IPS-15b (cell line): ENCODE results near the gene CNTNAP2.
"Not testable (repeated sequence)": the region's sequence is repeated elsewhere in the genome, so short reads cannot be mapped to it uniquely, and the experiment has no call there.

Experiments used
- H3K27me3 ChIP-seq: one replicate; pipeline ENCODE4 v1.6.1; 2013; ENCODE audit warnings: low read length; ENCODE audit not compliant: control insufficient read depth, insufficient read depth
- H3K36me3 ChIP-seq: one replicate; pipeline ENCODE4 v1.6.1; 2013; ENCODE audit warnings: low read length; ENCODE audit not compliant: control insufficient read depth, insufficient read depth
- H3K4me1 ChIP-seq: one replicate; pipeline ENCODE4 v1.6.1; 2013; ENCODE audit warnings: mild to moderate bottlenecking, low read length; ENCODE audit not compliant: control insufficient read depth, insufficient read depth
- H3K4me3 ChIP-seq: one replicate; pipeline ENCODE4 v1.5.1; 2013; ENCODE audit warnings: low read depth, low read length
- H3K9ac ChIP-seq: one replicate; pipeline ENCODE4 v1.6.1; 2013; ENCODE audit warnings: low read depth, mild to moderate bottlenecking, low read length
- H3K9me3 ChIP-seq: one replicate; pipeline ENCODE4 v1.6.1; 2013; ENCODE audit warnings: mild to moderate bottlenecking, low read length; ENCODE audit not compliant: control insufficient read depth, insufficient read depth

CNTNAP2 gene

DNA sequence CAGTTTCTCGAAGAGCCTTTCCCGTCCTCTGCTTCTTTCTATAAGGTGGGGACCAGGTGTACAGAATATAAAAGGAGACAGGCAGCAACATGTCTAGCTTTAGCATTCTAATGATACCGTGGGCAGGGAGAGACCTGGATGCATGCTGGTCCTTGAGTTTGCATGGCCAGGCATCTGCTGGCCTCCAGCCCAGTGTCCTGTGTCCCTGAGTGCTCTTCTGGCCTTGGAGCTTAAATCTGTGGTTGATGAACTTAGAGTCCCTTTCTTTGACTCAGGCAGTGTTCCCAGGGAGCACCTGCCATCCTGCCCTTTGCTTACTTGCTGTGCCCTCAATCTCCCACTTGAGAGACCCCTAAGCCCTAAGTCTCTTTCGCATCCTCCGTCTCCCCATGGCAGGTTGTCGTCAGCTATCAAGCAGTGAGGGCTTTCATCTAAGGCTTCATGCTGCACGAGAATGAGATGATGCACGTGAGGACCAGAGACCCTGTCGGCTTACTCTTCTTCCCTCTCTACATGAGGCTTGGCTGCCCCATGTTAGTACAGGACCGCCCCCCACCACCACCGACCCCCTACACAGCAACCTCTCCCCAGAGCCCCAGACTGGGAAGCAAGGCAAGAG is 2160.6 kb downstream of the CNTNAP2 start:
- no peaks in the 10 kb centered on the region for H3K9me3 ChIP-seq
- no peak overlapping the region for H3K4me3 ChIP-seq
- no peaks in the 10 kb centered on the region for H3K4me1 ChIP-seq
- no peak overlapping the region for H3K9ac ChIP-seq
- H3K27me3 ChIP-seq: no peaks in the 10 kb centered on the region
- no peaks in the 10 kb centered on the region for H3K36me3 ChIP-seq

DNA sequence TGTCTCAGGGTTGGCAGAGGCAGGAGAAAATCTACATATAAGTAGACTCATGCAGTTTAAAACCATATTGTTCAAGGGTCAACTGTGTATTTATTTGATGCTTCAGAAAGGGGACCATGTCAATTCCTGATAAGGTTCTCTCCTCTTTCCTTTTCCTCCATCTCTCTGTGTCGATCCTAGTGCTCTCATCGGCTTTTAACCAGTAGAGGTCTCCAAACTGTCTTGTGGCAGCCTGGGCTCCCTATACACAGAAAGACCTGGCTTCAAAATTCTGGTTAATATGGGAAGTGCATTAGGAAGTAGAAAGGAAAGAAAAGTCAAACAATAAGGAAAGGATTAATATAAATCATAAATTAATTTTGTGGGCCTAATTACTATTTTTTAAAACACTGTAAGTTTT is 2169.5 kb downstream of the CNTNAP2 start:
- Histone ChIP-seq H3K36me3 (no peaks in the 10 kb centered on the region), H3K9ac (no peak overlapping the region), H3K4me3 (no peak overlapping the region), H3K27me3 (no peaks in the 10 kb centered on the region), H3K9me3 (no peaks in the 10 kb centered on the region), H3K4me1 (peaks cover 4% of the 10 kb centered on the region)

DNA sequence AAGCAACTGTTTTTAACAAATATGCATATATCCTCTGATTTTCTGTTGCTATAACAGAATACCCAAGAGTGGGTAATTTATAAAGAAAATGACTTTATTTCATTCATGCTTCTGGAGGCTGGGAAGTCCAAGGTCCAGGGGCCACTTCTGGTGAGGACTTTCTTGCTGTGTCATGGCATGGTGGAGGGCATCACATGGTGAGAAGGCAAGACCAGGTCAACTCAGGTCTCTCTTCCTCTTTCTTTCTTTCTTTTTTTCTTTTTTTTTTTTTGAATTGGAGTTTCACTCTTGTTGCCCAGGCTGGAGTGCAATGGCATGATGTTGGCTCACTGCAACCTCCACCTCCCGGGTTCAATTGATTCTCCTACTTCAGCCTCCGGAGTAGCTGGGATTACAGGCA is 2170.9 kb downstream of the CNTNAP2 start:
- Histone ChIP-seq H3K4me1 (peaks cover 4% of the 10 kb centered on the region), H3K36me3 (no peaks in the 10 kb centered on the region), H3K9me3 (no peaks in the 10 kb centered on the region), H3K9ac (no peak overlapping the region), H3K4me3 (no peak overlapping the region), H3K27me3 (no peaks in the 10 kb centered on the region)

DNA sequence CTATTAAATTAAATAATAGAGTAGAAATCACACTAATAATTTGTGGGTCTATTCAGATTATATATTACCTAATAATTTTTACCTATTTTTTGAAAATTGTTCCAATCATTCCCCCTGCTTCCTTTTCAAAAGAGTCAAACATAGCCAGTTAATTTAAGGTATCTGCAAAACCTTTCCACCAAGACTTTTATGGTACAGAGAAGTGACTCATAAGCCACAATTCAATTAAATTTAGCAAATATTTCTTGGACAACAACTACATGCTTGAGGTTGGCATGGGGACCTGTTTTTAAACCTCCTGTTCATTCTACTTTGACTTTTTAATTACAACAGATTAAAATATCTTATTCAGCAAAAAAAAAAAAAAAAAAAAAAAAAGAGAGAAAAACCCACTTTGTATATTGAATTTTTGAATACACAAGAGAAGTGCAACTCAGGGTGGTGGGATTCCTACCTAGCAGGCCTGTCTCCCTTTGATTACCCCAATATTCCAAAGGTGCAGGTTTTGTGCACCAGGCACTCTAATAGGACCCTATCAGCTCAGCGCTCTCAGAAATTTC is 2172.1 kb downstream of the CNTNAP2 start:
- Histone ChIP-seq H3K9me3 (no peaks in the 10 kb centered on the region), H3K4me1 (peaks cover 4% of the 10 kb centered on the region), H3K27me3 (no peaks in the 10 kb centered on the region), H3K4me3 (no peak overlapping the region), H3K36me3 (no peaks in the 10 kb centered on the region), H3K9ac (no peak overlapping the region)

DNA sequence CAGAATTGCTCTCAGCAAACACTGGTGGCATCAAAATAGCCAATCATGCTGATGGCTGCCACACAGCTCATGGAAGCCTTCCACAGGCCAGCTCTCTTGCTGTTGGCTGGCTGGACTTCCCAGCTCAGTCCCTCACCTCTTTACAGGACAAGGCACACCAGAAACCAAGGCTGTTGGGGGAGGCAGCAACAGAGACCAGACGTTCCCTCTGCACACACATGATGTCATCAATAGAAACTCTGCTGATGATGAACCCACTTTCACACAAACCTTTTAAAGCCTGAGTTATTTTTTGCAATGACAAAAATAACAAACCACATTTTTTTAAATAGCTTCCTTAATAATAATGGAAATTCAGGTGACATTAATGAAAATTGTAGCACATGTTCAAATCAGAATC is 2173.0 kb downstream of the CNTNAP2 start:
- Histone ChIP-seq H3K4me1 (peaks cover 4% of the 10 kb centered on the region), H3K4me3 (no peak overlapping the region), H3K9ac (no peak overlapping the region), H3K27me3 (no peaks in the 10 kb centered on the region), H3K36me3 (no peaks in the 10 kb centered on the region), H3K9me3 (no peaks in the 10 kb centered on the region)

DNA sequence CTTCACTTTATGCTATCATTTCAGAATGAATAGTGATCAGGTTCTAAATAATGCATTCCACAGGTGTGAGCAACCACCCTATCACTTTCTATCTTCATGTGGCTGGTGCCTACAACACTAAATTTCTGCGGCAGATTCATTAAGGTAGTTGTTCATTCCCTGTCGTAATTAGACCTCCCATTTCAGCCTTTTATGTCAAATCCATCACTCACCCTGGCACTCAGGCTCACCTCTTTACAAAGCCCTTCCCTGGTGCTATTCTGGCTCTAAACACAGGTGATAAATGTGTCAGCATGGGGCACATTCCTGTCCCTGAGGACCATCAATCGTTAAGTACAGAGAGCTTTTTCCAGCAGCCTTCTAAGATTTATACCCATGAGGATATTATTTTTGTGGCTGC is 2173.9 kb downstream of the CNTNAP2 start:
- no peak overlapping the region for H3K4me3 ChIP-seq
- H3K36me3 ChIP-seq: no peaks in the 10 kb centered on the region
- peaks cover 4% of the 10 kb centered on the region for H3K4me1 ChIP-seq
- H3K9me3 ChIP-seq: no peaks in the 10 kb centered on the region
- H3K9ac ChIP-seq: no peak overlapping the region
- no peaks in the 10 kb centered on the region for H3K27me3 ChIP-seq

DNA sequence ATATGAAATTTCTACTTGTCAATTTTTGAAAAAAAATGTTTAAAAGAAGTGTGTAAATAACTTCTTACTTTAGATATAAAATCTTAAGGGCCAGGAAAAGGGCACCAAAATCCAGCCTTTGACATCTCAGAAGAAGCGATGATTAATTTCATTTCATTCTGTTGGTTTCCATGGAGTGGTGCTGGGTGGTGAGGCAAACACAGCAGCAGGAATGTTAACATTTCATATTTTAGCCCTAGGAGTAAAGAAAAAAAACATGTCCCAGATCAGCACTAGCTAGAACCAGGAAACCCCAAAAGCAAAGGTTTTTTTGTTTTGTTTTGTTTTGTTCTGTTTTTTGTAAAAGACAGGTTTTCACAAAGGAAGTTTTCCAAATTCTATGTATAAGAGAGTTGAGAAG is 2175.2 kb downstream of the CNTNAP2 start:
- H3K9me3 ChIP-seq: no peaks in the 10 kb centered on the region
- H3K9ac ChIP-seq: no peak overlapping the region
- H3K4me1 ChIP-seq: peaks cover 4% of the 10 kb centered on the region
- no peak overlapping the region for H3K4me3 ChIP-seq
- no peaks in the 10 kb centered on the region for H3K36me3 ChIP-seq
- H3K27me3 ChIP-seq: no peaks in the 10 kb centered on the region

DNA sequence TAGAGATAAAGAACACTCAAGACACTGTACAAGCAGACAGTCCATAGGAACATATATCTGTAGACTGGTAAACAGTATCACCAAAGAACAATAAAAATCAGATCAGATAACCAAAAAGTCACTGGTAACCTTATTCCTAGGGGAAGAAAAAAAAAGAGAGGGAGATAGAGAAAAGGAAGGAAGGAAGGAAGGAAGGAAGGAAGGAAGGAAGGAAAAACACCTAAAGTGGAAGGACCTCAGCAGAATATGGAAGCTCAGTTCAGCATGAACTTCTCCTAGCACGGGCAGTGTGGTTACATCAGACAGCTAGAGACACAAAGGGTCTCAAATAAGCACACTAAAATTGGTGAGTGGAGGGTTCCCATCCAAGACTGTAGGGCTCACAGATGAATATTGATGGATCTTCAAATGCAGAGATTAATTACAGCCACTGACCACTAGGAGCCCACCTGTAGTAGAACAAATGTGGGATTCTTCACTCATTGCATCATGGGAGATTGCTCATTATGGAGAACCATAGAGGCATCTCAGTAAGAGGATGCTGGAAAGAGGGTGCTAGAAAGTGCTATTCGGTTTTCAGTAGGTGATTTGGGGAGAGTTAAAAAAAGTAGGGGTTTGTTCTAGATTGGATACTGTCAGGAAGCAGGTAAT is 2180.5 kb downstream of the CNTNAP2 start:
- no peak overlapping the region for H3K9ac ChIP-seq
- no peaks in the 10 kb centered on the region for H3K27me3 ChIP-seq
- H3K4me3 ChIP-seq: no peak overlapping the region
- H3K36me3 ChIP-seq: no peaks in the 10 kb centered on the region
- no peaks in the 10 kb centered on the region for H3K9me3 ChIP-seq
- peaks cover 4% of the 10 kb centered on the region for H3K4me1 ChIP-seq

DNA sequence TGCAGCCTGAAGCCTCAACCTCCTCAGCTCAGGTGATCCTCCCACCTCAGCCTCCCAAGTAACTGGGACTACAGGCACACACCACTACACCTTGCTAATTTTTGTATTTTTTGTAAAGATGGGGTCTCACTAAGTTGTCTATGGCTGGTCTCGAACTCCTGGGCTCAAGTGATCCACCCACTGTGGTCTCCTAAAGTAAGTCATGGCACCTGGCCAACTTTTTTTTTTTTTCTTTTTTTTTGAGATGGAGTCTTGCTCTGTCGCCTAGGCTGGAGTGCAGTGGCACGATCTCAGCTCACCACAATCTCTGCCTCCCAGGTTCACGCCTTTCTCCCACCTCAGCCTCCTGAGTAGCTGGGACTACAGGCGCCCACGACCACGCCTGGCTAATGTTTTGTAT is 2182.2 kb downstream of the CNTNAP2 start:
- not testable (repeated sequence) for H3K4me3 ChIP-seq, H3K9me3 ChIP-seq, H3K4me1 ChIP-seq, H3K36me3 ChIP-seq, H3K9ac ChIP-seq, H3K27me3 ChIP-seq

DNA sequence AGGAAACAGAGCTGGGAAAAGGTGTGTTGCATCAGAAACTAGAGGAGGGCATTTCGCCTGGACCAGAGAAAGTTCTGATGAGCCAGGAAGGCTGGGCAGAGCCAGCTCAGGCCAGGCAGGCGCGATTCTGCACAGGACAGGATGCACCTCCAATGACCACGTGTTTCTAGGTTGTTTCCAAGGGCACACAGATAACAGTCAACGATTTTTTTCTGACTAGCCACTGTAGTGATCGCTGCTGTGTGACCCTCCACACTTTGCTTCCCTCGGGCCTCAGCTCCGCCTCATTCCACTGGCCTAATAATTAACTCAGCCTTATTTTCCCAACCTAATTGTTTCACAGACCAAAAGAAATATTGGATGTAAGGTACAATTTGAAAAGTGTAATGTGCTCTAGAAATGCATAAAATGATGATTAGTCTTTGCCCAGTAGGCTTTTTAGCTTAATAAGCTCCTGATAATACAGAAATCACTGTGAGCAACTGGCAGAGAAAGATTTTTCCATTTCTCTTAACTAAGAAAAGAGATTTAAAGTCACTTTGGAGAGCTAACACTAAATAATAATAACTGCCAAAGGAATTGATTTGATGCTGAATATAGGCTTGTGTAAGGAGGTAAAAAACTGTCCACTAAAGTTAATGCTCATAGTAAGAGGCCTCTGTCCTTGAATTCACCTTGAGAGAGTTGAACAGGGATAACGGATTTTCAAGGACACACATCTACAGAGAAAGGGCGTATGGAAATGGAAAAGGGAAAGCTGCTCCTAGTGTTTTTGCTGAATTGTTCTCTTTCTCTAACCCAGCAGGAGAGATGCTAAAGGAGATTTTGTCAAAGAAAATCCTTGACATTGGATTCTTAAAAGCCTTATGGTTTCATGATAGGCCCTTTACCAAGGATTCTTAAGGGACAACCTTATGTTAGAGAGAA is 2183.0 kb downstream of the CNTNAP2 start:
- Histone ChIP-seq H3K36me3 (no peaks in the 10 kb centered on the region), H3K4me1 (peaks cover 12% of the 10 kb centered on the region), H3K27me3 (no peaks in the 10 kb centered on the region), H3K9me3 (no peaks in the 10 kb centered on the region), H3K4me3 (no peak overlapping the region), H3K9ac (no peak overlapping the region)

DNA sequence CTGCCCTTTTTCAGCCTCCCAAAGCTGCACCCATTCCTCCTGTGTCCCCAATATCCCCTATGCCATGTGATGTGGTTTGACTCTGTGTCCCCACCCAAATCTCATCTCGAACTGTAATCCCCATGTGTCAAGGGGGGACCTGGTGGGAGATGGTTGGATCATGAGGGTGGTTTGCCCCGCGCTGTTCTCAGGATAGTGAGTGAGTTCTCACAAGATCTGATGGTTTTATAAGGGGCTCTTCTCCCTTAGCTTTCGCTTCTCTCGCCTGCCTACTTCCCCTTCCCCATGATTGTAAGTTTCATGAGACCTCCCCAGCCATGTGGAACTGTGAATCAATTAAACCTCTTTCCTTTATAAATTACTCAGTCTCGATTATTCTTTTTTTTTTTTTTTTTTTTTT is 2185.8 kb downstream of the CNTNAP2 start:
- H3K4me3 ChIP-seq, H3K9me3 ChIP-seq, H3K9ac ChIP-seq, H3K27me3 ChIP-seq, H3K36me3 ChIP-seq: not testable (repeated sequence)
- peaks cover 14% of the 10 kb centered on the region for H3K4me1 ChIP-seq
